ENCODE data around the gene POLK.
A peak's percentile ranks its signal among the peaks of the same experiment; 100 is the strongest.

Gene POLK

GRCh38 chr5:75521195-75521594, 9.5 kb downstream of the POLK start:
- TF ChIP-seq, protein P1, sequence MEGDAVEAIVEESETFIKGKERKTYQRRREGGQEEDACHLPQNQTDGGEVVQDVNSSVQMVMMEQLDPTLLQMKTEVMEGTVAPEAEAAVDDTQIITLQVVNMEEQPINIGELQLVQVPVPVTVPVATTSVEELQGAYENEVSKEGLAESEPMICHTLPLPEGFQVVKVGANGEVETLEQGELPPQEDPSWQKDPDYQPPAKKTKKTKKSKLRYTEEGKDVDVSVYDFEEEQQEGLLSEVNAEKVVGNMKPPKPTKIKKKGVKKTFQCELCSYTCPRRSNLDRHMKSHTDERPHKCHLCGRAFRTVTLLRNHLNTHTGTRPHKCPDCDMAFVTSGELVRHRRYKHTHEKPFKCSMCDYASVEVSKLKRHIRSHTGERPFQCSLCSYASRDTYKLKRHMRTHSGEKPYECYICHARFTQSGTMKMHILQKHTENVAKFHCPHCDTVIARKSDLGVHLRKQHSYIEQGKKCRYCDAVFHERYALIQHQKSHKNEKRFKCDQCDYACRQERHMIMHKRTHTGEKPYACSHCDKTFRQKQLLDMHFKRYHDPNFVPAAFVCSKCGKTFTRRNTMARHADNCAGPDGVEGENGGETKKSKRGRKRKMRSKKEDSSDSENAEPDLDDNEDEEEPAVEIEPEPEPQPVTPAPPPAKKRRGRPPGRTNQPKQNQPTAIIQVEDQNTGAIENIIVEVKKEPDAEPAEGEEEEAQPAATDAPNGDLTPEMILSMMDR (IDR thresholded peaks at IDR 0.05; ENCODE audit: extremely low read depth, insufficient read depth, missing control alignments) = no peak

GRCh38 chr5:75522025-75522424, 10.3 kb downstream of the POLK start:
- TF ChIP-seq, protein P1 (IDR thresholded peaks at IDR 0.05; ENCODE audit: extremely low read depth, insufficient read depth, missing control alignments) = no peak
- in situ Hi-C loops (cut with MboI; ENCODE audit: low pct_unique_long_range_greater_than_20kb, low sequenced_read_pairs, unreplicated experiment) = no loop called here
- DNase-seq (ENCODE audit: low spot score) = no peak

More at GRCh38 chr5:75521195-75521594, 9.5 kb downstream of the POLK start:
- DNase-seq (ENCODE audit: low spot score) = no peak
- in situ Hi-C loops (cut with MboI; ENCODE audit: low pct_unique_long_range_greater_than_20kb, low sequenced_read_pairs, unreplicated experiment) = no loop called here

DNA sequence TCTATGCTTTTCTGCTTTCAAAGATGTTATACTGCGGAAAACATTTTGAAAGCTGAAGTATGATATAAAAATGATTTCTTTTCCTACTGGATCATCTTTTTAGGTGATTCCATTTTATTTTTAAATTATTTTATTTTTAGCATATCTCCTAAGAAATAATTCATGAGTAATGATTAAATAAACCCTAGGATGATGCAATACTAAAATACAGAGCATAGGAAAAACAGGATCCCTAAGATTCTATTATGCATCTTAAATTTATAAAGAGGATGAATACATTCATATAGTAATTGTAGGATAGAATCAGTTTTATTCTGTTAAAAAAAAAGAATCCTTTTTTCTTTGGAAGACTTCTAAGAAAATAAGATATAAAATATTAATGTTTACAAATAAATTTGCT, 10.9 kb downstream of the POLK start:
- no peak for DNase-seq (ENCODE audit: low spot score)
- in situ Hi-C loops (cut with MboI; ENCODE audit: low pct_unique_long_range_greater_than_20kb, low sequenced_read_pairs, unreplicated experiment) = no loop called here
- TF ChIP-seq, protein P1 (IDR thresholded peaks at IDR 0.05; ENCODE audit: extremely low read depth, insufficient read depth, missing control alignments) = no peak

- DNase-seq (ENCODE audit: low spot score) = no peak
- in situ Hi-C loops (cut with MboI; ENCODE audit: low pct_unique_long_range_greater_than_20kb, low sequenced_read_pairs, unreplicated experiment) = no loop called here
- TF ChIP-seq, protein P1 (IDR thresholded peaks at IDR 0.05; ENCODE audit: extremely low read depth, insufficient read depth, missing control alignments) = no peak
Observed at GRCh38 chr5:75523275-75523674, 11.6 kb downstream of the POLK start.

- TF ChIP-seq, protein P1 (IDR thresholded peaks at IDR 0.05; ENCODE audit: extremely low read depth, insufficient read depth, missing control alignments) = no peak
- in situ Hi-C loops (cut with MboI; ENCODE audit: low pct_unique_long_range_greater_than_20kb, low sequenced_read_pairs, unreplicated experiment) = no loop called here
- peak; percentile 12 for DNase-seq (ENCODE audit: low spot score)
Observed at GRCh38 chr5:75524071-75524470, 12.4 kb downstream of the POLK start.

GRCh38 chr5:75524591-75524990, 12.9 kb downstream of the POLK start:
- DNase-seq (ENCODE audit: low spot score) = no peak
- TF ChIP-seq, protein P1 (IDR thresholded peaks at IDR 0.05; ENCODE audit: extremely low read depth, insufficient read depth, missing control alignments) = no peak
- in situ Hi-C loops (cut with MboI; ENCODE audit: low pct_unique_long_range_greater_than_20kb, low sequenced_read_pairs, unreplicated experiment) = no loop called here

GRCh38 chr5:75525344-75525743, 13.7 kb downstream of the POLK start:
- TF ChIP-seq, protein P1 (IDR thresholded peaks at IDR 0.05; ENCODE audit: extremely low read depth, insufficient read depth, missing control alignments) = no peak
- DNase-seq (ENCODE audit: low spot score) = no peak
- in situ Hi-C loops (cut with MboI; ENCODE audit: low pct_unique_long_range_greater_than_20kb, low sequenced_read_pairs, unreplicated experiment) = no loop called here

All from GM13977 (cell line).